ENCODE measurements around the gene DCUN1D1.
A peak's percentile ranks its signal among the peaks of the same experiment; 100 is the strongest.
"Not testable (repeated sequence)": the region's sequence is repeated elsewhere in the genome, so short reads cannot be mapped to it uniquely, and the experiment has no call there.

Gene DCUN1D1

GRCh38 chr3:182980204-182981037 lies at the start of gene DCUN1D1:
DCUN1D1 (minus strand) TSS chr3:182980538; CDS start chr3:182980489, 49 bp downstream.
- peak; percentile 88 for DNase-seq

GRCh38 chr3:183028416-183028815 lies 48.1 kb upstream of the DCUN1D1 start:
- DNase-seq = no peak

- DNase-seq = no peak
These were observed 46.9 kb upstream of the DCUN1D1 start for GRCh38 chr3:183027276-183027675.

GRCh38 chr3:183022936-183023516 lies 42.7 kb upstream of the DCUN1D1 start:
- DNase-seq = no peak

- DNase-seq = no peak
These were observed 38.3 kb upstream of the DCUN1D1 start for GRCh38 chr3:183018421-183019192.

- no peak for DNase-seq
These were observed 34.8 kb upstream of the DCUN1D1 start for GRCh38 chr3:183015185-183015584.

GRCh38 chr3:183013856-183014255 lies 33.5 kb upstream of the DCUN1D1 start:
- DNase-seq = no peak

GRCh38 chr3:183013074-183013473 lies 32.7 kb upstream of the DCUN1D1 start:
- no peak for DNase-seq

- no peak for DNase-seq
These were observed 28.5 kb upstream of the DCUN1D1 start for GRCh38 chr3:183008800-183009199.

GRCh38 chr3:183008303-183008702 lies 28.0 kb upstream of the DCUN1D1 start:
- no peak for DNase-seq

- DNase-seq = no peak
These were observed 26.2 kb upstream of the DCUN1D1 start for GRCh38 chr3:183006396-183007002.

GRCh38 chr3:182999767-183000166 lies 19.4 kb upstream of the DCUN1D1 start:
- no peak for DNase-seq

- DNase-seq = not testable (repeated sequence)
These were observed 13.3 kb upstream of the DCUN1D1 start for GRCh38 chr3:182993486-182994201.

GRCh38 chr3:182989566-182989965 lies 9.2 kb upstream of the DCUN1D1 start:
- DNase-seq = no peak

- DNase-seq = no peak
These were observed 5.7 kb upstream of the DCUN1D1 start for GRCh38 chr3:182986021-182986420.

- DNase-seq = no peak
These were observed 3.5 kb upstream of the DCUN1D1 start for GRCh38 chr3:182983876-182984275.

- no peak for DNase-seq
These were observed 671 bp upstream of the DCUN1D1 start for GRCh38 chr3:182981038-182981380.

GRCh38 chr3:182979674-182980191 lies 605 bp downstream of the DCUN1D1 start:
- no peak for DNase-seq

GRCh38 chr3:182979103-182979673 lies 1.1 kb downstream of the DCUN1D1 start:
- DNase-seq = no peak

GRCh38 chr3:182978387-182978786 lies 2.0 kb downstream of the DCUN1D1 start:
- DNase-seq = no peak

- DNase-seq = no peak
These were observed 7.3 kb downstream of the DCUN1D1 start for GRCh38 chr3:182973047-182973446.

- DNase-seq = no peak
These were observed 8.0 kb downstream of the DCUN1D1 start for GRCh38 chr3:182972387-182972786.
